Keratinocyte (primary cell): ENCODE measurements around the gene WWC2. TPM values are rescaled to one million over a fixed set of nuclear protein-coding genes. Genes with fewer than 3 reads are reported as not detected.
A peak's percentile ranks its signal among the peaks of the same experiment; 100 is the strongest.

Experiments used
- DNase-seq: peaks from one replicate; pipeline ENCODE4 v3.0.0-alpha.2; 2011; ENCODE audit warnings: low read depth, missing footprints, low spot score
- FAIRE-seq: peaks from 2 replicates; lab custom pipeline; 2011; peaks lifted over from hg19 to GRCh38; lab: Jason Lieb, UNC
- H2AFZ ChIP-seq: 2 replicates; pipeline ENCODE4 v1.6.0; 2012; ENCODE audit warnings: low read length, control low read depth, inconsistent platforms; ENCODE audit not compliant: control insufficient read depth
- H3K27ac ChIP-seq: 2 replicates; pipeline ENCODE4 v1.5.1; 2011; ENCODE audit warnings: low read length; ENCODE audit not compliant: control insufficient read depth, insufficient read depth
- H3K27me3 ChIP-seq: 3 replicates; pipeline ENCODE4 v1.6.0; 2011; ENCODE audit warnings: low read length; ENCODE audit not compliant: control insufficient read depth, insufficient read depth; ENCODE audit errors: extremely low read depth
- H3K36me3 ChIP-seq, 2 experiments: 2 replicates in 1 of 2; 3 replicates in 1 of 2; pipeline ENCODE4 v1.5.1; 2011; ENCODE audit warnings: low read length in 2 of 2, mild to moderate bottlenecking in 1 of 2; ENCODE audit not compliant: control insufficient read depth in 2 of 2, insufficient read depth in 2 of 2; ENCODE audit errors: extremely low read depth in 1 of 2
- H3K4me1 ChIP-seq: 3 replicates; pipeline ENCODE4 v1.5.1; 2011; ENCODE audit warnings: low read length; ENCODE audit not compliant: control insufficient read depth, insufficient read depth; ENCODE audit errors: extremely low read depth
- H3K4me2 ChIP-seq: 3 replicates; pipeline ENCODE4 v1.6.0; 2011; ENCODE audit warnings: low read depth, low read length; ENCODE audit not compliant: control insufficient read depth, insufficient read depth; ENCODE audit errors: extremely low read depth
- H3K4me3 ChIP-seq, 3 experiments: fragments of 200-600 bp in 1 of 3; sonication (generic) in 1 of 3; 2 replicates in 2 of 3; 3 replicates in 1 of 3; pipeline ENCODE4 v1.5.1; 2011 to 2016; ENCODE audit warnings: low read length in 3 of 3, mild to moderate bottlenecking in 3 of 3, control low read depth in 2 of 3, inconsistent platforms in 1 of 3, low read depth in 1 of 3, mixed read lengths in 1 of 3, mixed run types in 1 of 3, moderate library complexity in 1 of 3; ENCODE audit not compliant: control insufficient read depth in 2 of 3, insufficient read depth in 2 of 3; ENCODE audit errors: extremely low read depth in 1 of 3
- H3K79me2 ChIP-seq: 2 replicates; pipeline ENCODE4 v1.6.0; 2012; ENCODE audit warnings: low read length; ENCODE audit not compliant: control insufficient read depth, insufficient read depth
- H3K9ac ChIP-seq: 3 replicates; pipeline ENCODE4 v1.6.0; 2011; ENCODE audit warnings: low read length; ENCODE audit not compliant: control insufficient read depth, insufficient read depth; ENCODE audit errors: extremely low read depth
- H3K9me1 ChIP-seq: 3 replicates; pipeline ENCODE4 v1.6.0; 2011; ENCODE audit warnings: low read length; ENCODE audit not compliant: control insufficient read depth, insufficient read depth; ENCODE audit errors: extremely low read depth
- H3K9me3 ChIP-seq: 2 replicates; pipeline ENCODE4 v1.5.1; 2012; ENCODE audit warnings: low read depth, low read length; ENCODE audit not compliant: control insufficient read depth
- H4K20me1 ChIP-seq: 3 replicates; pipeline ENCODE4 v1.6.0; 2011; ENCODE audit warnings: low read length; ENCODE audit not compliant: control insufficient read depth, insufficient read depth; ENCODE audit errors: extremely low read depth
- CTCF ChIP-seq, 3 experiments: IDR thresholded peaks in 1 of 3; conservative IDR thresholded peaks in 1 of 3; optimal IDR thresholded peaks in 1 of 3; 2 replicates in 2 of 3; 3 replicates in 1 of 3; pipeline versions ENCODE3 to v1.5.1; 2011; ENCODE audit warnings: low read length in 3 of 3, mild to moderate bottlenecking in 3 of 3, moderate library complexity in 2 of 3, control low read depth in 1 of 3, inconsistent platforms in 1 of 3; ENCODE audit not compliant: insufficient read depth in 2 of 3; ENCODE audit errors: extremely low read depth in 1 of 3
- EZH2 ChIP-seq: IDR thresholded peaks from one replicate; pipeline ENCODE4 v1.6.1; 2012; ENCODE audit warnings: inconsistent platforms, mild to moderate bottlenecking, low read length, moderate library complexity
- dilution Hi-C: fragments of 300-500 bp; cut with MboI; formaldehyde crosslinking; loops from one replicate; pipeline ENCODE4 v1.7.0; 2020; ENCODE audit warnings: low sequenced_read_pairs; ENCODE audit not compliant: extremely low pct_ligation_motif_present
- polyA plus RNA-seq, 5 experiments: library from polyadenylated mRNA; depleted of rRNA in 3 of 5; stranded (reverse) in 3 of 5; stranded (forward) in 1 of 5; unstranded in 1 of 5; fragments of >200 nt; gene quantifications; 1 replicate in 1 of 5; 2 replicates in 3 of 5; 3 replicates in 1 of 5; pipeline versions ENCODE4 v1.2.1 to v1.2.3, GENCODE V29; 2011 to 2012; ENCODE audit warnings: missing spikeins in 2 of 5, low read depth in 1 of 5, low replicate concordance in 1 of 5

Gene WWC2
- polyA plus RNA-seq, 1 donor (not counting 4 experiments of a cell fraction or from before 2014, with no cell fraction given), result 15.4 TPM

- no peak for TF ChIP-seq CTCF (optimal IDR thresholded peaks at IDR 0.05 in 1 of 3, IDR thresholded peaks at IDR 0.05 in 1 of 3, conservative IDR thresholded peaks at IDR 0.05 in 1 of 3; ENCODE audit: extremely low read depth in 1 of 3, insufficient read depth in 2 of 3, low read length in 3 of 3)
- TF ChIP-seq EZH2, result no peak
- no peaks in the 10 kb centered on the region for H3K36me3 ChIP-seq
- H3K79me2 ChIP-seq, result peaks cover 55% of the 10 kb centered on the region
- no peaks in the 10 kb centered on the region for H3K9me3 ChIP-seq
- H3K4me1 ChIP-seq, result peaks cover 20% of the 10 kb centered on the region
- DNase-seq (no peak), FAIRE-seq (no peak)
- no peak overlapping the region for H3K9ac ChIP-seq
- no peak overlapping the region for H3K27ac ChIP-seq
- H3K27me3 ChIP-seq, result no peaks in the 10 kb centered on the region
- H2AFZ ChIP-seq, result no peak overlapping the region
- H3K9me1 ChIP-seq, result no peaks in the 10 kb centered on the region
- H3K4me2 ChIP-seq, result no peak overlapping the region
- H4K20me1 ChIP-seq, result no peaks in the 10 kb centered on the region
- H3K4me3 ChIP-seq, result no peak overlapping the region
- dilution Hi-C loops, result no loop called here
These were observed 37.8 kb downstream of the WWC2 start for GRCh38 chr4:183136855-183137254.

- peak; percentile 32 for FAIRE-seq
- Histone ChIP-seq H3K27me3 (no peaks in the 10 kb centered on the region), H3K4me1 (peaks cover 38% of the 10 kb centered on the region), H3K9me1 (no peaks in the 10 kb centered on the region), H3K9me3 (no peaks in the 10 kb centered on the region), H4K20me1 (no peaks in the 10 kb centered on the region), H2AFZ (no peak overlapping the region), H3K27ac (no peak overlapping the region), H3K4me2 (no peak overlapping the region), H3K4me3 (no peak overlapping the region), H3K79me2 (peaks cover 49% of the 10 kb centered on the region), H3K9ac (no peak overlapping the region), H3K36me3 (no peaks in the 10 kb centered on the region)
- TF ChIP-seq EZH2 (no peak), CTCF (optimal IDR thresholded peaks at IDR 0.05 in 1 of 3, IDR thresholded peaks at IDR 0.05 in 1 of 3, conservative IDR thresholded peaks at IDR 0.05 in 1 of 3; ENCODE audit: extremely low read depth in 1 of 3, insufficient read depth in 2 of 3, low read length in 3 of 3) (no peak)
- dilution Hi-C loops, result no loop called here
- DNase-seq, result no peak
These were observed 40.1 kb downstream of the WWC2 start for GRCh38 chr4:183139058-183139750.
